Adrenal gland (tissue), 5 donors: ENCODE data around the gene ITLN2.

Experiments
- POLR2A ChIP-seq, 2 donors: fragments of 450-650 bp; IDR thresholded peaks; one replicate each; pipeline ENCODE4 v1.6.1; 2017; ENCODE audit warnings: antibody characterized with exemption in 2 of 2, mild to moderate bottlenecking in 2 of 2, moderate library complexity in 1 of 2
- TF ChIP-seq, protein P1 (sequence below), 6 experiments: fragments of 450-650 bp in 4 of 6; fragments of 200-600 bp in 2 of 6; sonication (generic) in 1 of 6; IDR thresholded peaks; 1 replicate in 5 of 6; 2 replicates in 1 of 6; pipeline versions ENCODE4 v1.5.1 to v1.8.0; 2016 to 2021; ENCODE audit warnings: antibody characterized with exemption in 6 of 6, mild to moderate bottlenecking in 2 of 6, moderate library complexity in 1 of 6
- donor health status: DM: no; HTN: no; CAD: no.

- TF ChIP-seq, protein P1, sequence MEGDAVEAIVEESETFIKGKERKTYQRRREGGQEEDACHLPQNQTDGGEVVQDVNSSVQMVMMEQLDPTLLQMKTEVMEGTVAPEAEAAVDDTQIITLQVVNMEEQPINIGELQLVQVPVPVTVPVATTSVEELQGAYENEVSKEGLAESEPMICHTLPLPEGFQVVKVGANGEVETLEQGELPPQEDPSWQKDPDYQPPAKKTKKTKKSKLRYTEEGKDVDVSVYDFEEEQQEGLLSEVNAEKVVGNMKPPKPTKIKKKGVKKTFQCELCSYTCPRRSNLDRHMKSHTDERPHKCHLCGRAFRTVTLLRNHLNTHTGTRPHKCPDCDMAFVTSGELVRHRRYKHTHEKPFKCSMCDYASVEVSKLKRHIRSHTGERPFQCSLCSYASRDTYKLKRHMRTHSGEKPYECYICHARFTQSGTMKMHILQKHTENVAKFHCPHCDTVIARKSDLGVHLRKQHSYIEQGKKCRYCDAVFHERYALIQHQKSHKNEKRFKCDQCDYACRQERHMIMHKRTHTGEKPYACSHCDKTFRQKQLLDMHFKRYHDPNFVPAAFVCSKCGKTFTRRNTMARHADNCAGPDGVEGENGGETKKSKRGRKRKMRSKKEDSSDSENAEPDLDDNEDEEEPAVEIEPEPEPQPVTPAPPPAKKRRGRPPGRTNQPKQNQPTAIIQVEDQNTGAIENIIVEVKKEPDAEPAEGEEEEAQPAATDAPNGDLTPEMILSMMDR (IDR thresholded peaks at IDR 0.05): peak; percentile 45 to 76 (median 68)
- no peak for TF ChIP-seq POLR2A (IDR thresholded peaks at IDR 0.05)
Observed at GRCh38 chr1:160951443-160952128, 3.0 kb downstream of the ITLN2 start.
